ENCODE results near the gene PLEKHA4. TPM values are rescaled to one million over a fixed set of nuclear protein-coding genes. Genes with fewer than 3 reads are reported as not detected.

PLEKHA4 gene
- total and polyA plus RNA-seq, 2 donors (not counting 1 experiment from before 2014, with no cell fraction given), result 4.3 to 6.2 TPM

DNA sequence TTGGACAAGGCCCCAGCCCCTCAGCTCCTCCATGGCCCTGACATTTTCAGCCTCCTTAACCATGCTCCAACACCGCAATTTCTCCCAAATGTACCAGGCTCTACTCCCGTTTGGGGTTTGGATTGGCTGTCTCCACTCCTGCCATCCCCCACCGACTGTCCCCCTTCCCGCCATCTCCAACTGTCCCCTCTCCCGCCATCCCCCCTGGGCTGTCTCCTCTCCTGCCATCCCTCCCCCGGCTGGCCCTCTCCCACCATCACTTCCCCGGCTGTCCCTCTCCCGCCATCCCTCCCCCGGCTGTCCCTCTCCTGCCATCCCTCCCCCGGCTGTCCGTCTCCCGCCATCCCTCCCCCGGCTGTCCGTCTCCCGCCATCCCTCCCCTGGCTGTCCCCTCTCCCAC, 63.0 kb downstream of the PLEKHA4 start:
- no peak for ATAC-seq (ENCODE audit: low read depth)
- DNase-seq, result no peak
- H3K27ac ChIP-seq (ENCODE audit: low read length in 2 of 2), result no peak overlapping the region
- no peak overlapping the region for H3K4me2 ChIP-seq (replicated peaks; ENCODE audit: low read depth, low read length, poor library complexity, severe bottlenecking)
- H2AFZ ChIP-seq (ENCODE audit: insufficient read depth, low read depth, low read length, poor library complexity, severe bottlenecking), result no peak overlapping the region
- no peak overlapping the region for H3K9ac ChIP-seq (ENCODE audit: low read length)
- H3K4me3 ChIP-seq (ENCODE audit: control extremely low read depth in 1 of 5, extremely low read depth in 1 of 5, insufficient read depth in 1 of 5, low read depth in 2 of 5, low read length in 4 of 5), result no peak overlapping the region
- no peaks in the 10 kb centered on the region for H3K36me3 ChIP-seq (replicated peaks in 1 of 2; ENCODE audit: control extremely low read depth in 1 of 2, control insufficient read depth in 1 of 2, extremely low read depth in 1 of 2, insufficient read depth in 2 of 2, low read length in 1 of 2)
- TF ChIP-seq CTCF (IDR thresholded peaks at IDR 0.05), result no peak
- TF ChIP-seq EZH2 (IDR thresholded peaks at IDR 0.05; ENCODE audit: borderline replicate concordance, insufficient read depth, low read depth, low read length, poor library complexity, severe bottlenecking), result no peak
- H3K4me1 ChIP-seq (ENCODE audit: control insufficient read depth in 2 of 2, insufficient read depth in 2 of 2, low read length in 2 of 2), result peaks cover 7 to 8% of the 10 kb centered on the region in 2 donors
- no peaks in the 10 kb centered on the region for H3K9me3 Mint-ChIP-seq (ENCODE audit: insufficient read depth)
- H3K27me3 ChIP-seq (replicated peaks in 1 of 4; ENCODE audit: control extremely low read depth in 1 of 4, control insufficient read depth in 3 of 4, insufficient read depth in 4 of 4, low read length in 3 of 4), result no peaks in the 10 kb centered on the region
- peaks cover 0 to 5% (median 0%) of the 10 kb centered on the region in 3 donors for H3K9me3 ChIP-seq (ENCODE audit: control extremely low read depth in 1 of 3, control insufficient read depth in 2 of 3, insufficient read depth in 1 of 3, low read length in 2 of 3)
- no peaks in the 10 kb centered on the region for H3K79me2 ChIP-seq (ENCODE audit: control insufficient read depth, insufficient read depth, low read length)
- WGBS (ENCODE audit: insufficient coverage), result 93% methylated on average over 7 of the region's 15 CpGs
- intact Hi-C loops (cut with micrococcal nuclease), result no loop called here
- POLR2A ChIA-PET, result no interaction called here
- H4K20me1 ChIP-seq (ENCODE audit: control insufficient read depth, insufficient read depth, low read length, poor library complexity, severe bottlenecking), result peaks cover 6% of the 10 kb centered on the region
- no peak overlapping the region for H3K4me3 Mint-ChIP-seq
- peaks cover 19% of the 10 kb centered on the region for H3K4me1 Mint-ChIP-seq
- H3K27me3 Mint-ChIP-seq, result no peaks in the 10 kb centered on the region
- CTCF ChIA-PET, result interaction anchor here (1.3 kb wide), 1 partner anchor 10 kb away, joined by 3 read pairs; no protein-coding TSS in a partner anchor
- H3K27ac Mint-ChIP-seq, result no peak overlapping the region

GRCh38 chr19:48804496-48804895, 63.9 kb downstream of the PLEKHA4 start:
- H3K4me1 Mint-ChIP-seq, result peaks cover 9% of the 10 kb centered on the region
- no peaks in the 10 kb centered on the region for H3K36me3 ChIP-seq (replicated peaks in 1 of 2; ENCODE audit: control extremely low read depth in 1 of 2, control insufficient read depth in 1 of 2, extremely low read depth in 1 of 2, insufficient read depth in 2 of 2, low read length in 1 of 2)
- no peak overlapping the region for H3K4me3 ChIP-seq (ENCODE audit: control extremely low read depth in 1 of 5, extremely low read depth in 1 of 5, insufficient read depth in 1 of 5, low read depth in 2 of 5, low read length in 4 of 5)
- TF ChIP-seq CTCF (IDR thresholded peaks at IDR 0.05), result no peak
- TF ChIP-seq EZH2 (IDR thresholded peaks at IDR 0.05; ENCODE audit: borderline replicate concordance, insufficient read depth, low read depth, low read length, poor library complexity, severe bottlenecking), result no peak
- POLR2A ChIA-PET, result no interaction called here
- peaks cover 6% of the 10 kb centered on the region for H4K20me1 ChIP-seq (ENCODE audit: control insufficient read depth, insufficient read depth, low read length, poor library complexity, severe bottlenecking)
- no peaks in the 10 kb centered on the region for H3K27me3 Mint-ChIP-seq
- H3K27ac ChIP-seq (ENCODE audit: low read length in 2 of 2), result no peak overlapping the region
- no peaks in the 10 kb centered on the region for H3K9me3 Mint-ChIP-seq (ENCODE audit: insufficient read depth)
- no peak for DNase-seq
- H3K27me3 ChIP-seq (replicated peaks in 1 of 4; ENCODE audit: control extremely low read depth in 1 of 4, control insufficient read depth in 3 of 4, insufficient read depth in 4 of 4, low read length in 3 of 4), result no peaks in the 10 kb centered on the region
- no peak overlapping the region for H3K27ac Mint-ChIP-seq
- H3K4me2 ChIP-seq (replicated peaks; ENCODE audit: low read depth, low read length, poor library complexity, severe bottlenecking), result no peak overlapping the region
- no peak overlapping the region for H2AFZ ChIP-seq (ENCODE audit: insufficient read depth, low read depth, low read length, poor library complexity, severe bottlenecking)
- no peak overlapping the region for H3K4me3 Mint-ChIP-seq
- no peaks in the 10 kb centered on the region for H3K4me1 ChIP-seq (ENCODE audit: control insufficient read depth in 2 of 2, insufficient read depth in 2 of 2, low read length in 2 of 2)
- no peaks in the 10 kb centered on the region for H3K79me2 ChIP-seq (ENCODE audit: control insufficient read depth, insufficient read depth, low read length)
- ATAC-seq (ENCODE audit: low read depth), result no peak
- CTCF ChIA-PET, result interaction anchor here (1.3 to 1.4 kb wide), 2 partner anchors 9 to 38 kb away, joined by 3 read pairs; no protein-coding TSS in a partner anchor
- WGBS (ENCODE audit: insufficient coverage), result 100% methylated on average over 3 of the region's 8 CpGs
- H3K9me3 ChIP-seq (ENCODE audit: control extremely low read depth in 1 of 3, control insufficient read depth in 2 of 3, insufficient read depth in 1 of 3, low read length in 2 of 3), result peaks cover 0 to 5% (median 0%) of the 10 kb centered on the region in 3 donors
- H3K9ac ChIP-seq (ENCODE audit: low read length), result no peak overlapping the region
- intact Hi-C loops (cut with micrococcal nuclease), result no loop called here
